Measurements from ENCODE around the gene AKAP6. TPM values are rescaled to one million over a fixed set of nuclear protein-coding genes. Genes with fewer than 3 reads are reported as not detected.
A peak's percentile ranks its signal among the peaks of the same experiment; 100 is the strongest.

Gene AKAP6
- total RNA-seq, 1 experiment from 2014 or later = 1.1 TPM

DNA sequence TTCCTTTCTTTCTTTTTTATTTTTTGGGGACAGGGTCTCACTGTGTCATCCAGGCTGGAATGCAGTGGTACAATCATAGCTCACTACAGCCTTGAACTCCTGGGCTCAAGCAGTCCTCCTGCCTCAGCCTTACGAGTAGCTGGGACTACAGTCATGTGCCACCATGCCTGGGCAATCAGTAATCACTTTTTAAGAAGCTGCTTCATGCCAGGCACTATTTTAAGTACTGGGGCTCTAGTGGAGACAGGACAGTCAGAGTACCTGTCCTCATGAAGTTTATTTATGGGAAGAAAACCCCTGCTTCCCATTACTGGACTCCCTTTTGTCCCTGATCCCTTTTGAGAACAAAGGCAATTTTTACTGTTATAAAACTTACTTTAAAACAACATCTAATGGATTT lies 485.6 kb downstream of the AKAP6 start:
- Histone ChIP-seq H3K4me1 (ENCODE audit: insufficient read depth, low read length) (peaks cover 12% of the 10 kb centered on the region; the same call in 1 of the 2 replicates), H2BK120ac (ENCODE audit: low read depth, low read length, poor library complexity, severe bottlenecking) (no peak overlapping the region), H3K14ac (ENCODE audit: insufficient read depth, low read length) (no peak overlapping the region), H2AFZ (ENCODE audit: low read length) (no peak overlapping the region), H4K20me1 (ENCODE audit: control insufficient read depth, insufficient read depth, insufficient read length) (no peaks in the 10 kb centered on the region), H3K23ac (ENCODE audit: insufficient read length, low read depth, low read length) (no peak overlapping the region), H3K4me2 (ENCODE audit: insufficient read depth, insufficient read length, low read length) (no peak overlapping the region), H3K9ac (ENCODE audit: extremely low read depth, insufficient read length, low read length) (no peak overlapping the region), H3K27ac (ENCODE audit: insufficient read length, low read depth, low read length) (no peak overlapping the region), H4K91ac (ENCODE audit: insufficient read length, low read depth, low read length) (no peak overlapping the region), H3K23me2 (ENCODE audit: insufficient read length, low read depth, low read length, poor library complexity, severe bottlenecking) (no peaks in the 10 kb centered on the region), H3T11ph (ENCODE audit: low read length) (no peak overlapping the region), H3K9me3 (ENCODE audit: control insufficient read depth, low read depth, low read length) (no peaks in the 10 kb centered on the region), H2BK5ac (ENCODE audit: insufficient read length, low read length) (no peak overlapping the region), H2BK15ac (ENCODE audit: low read depth, low read length) (no peak overlapping the region), H2BK20ac (ENCODE audit: low read depth, low read length, poor library complexity, severe bottlenecking) (no peak overlapping the region), H4K5ac (ENCODE audit: insufficient read length, low read depth, low read length) (no peak overlapping the region), H3K18ac (ENCODE audit: insufficient read length, low read depth, low read length) (no peak overlapping the region), H4K8ac (replicated peaks; ENCODE audit: insufficient read length, low read depth, low read length) (no peak overlapping the region), H2AK5ac (ENCODE audit: insufficient read length, low read length) (no peak overlapping the region), H3K56ac (ENCODE audit: insufficient read length, low read depth, low read length) (no peak overlapping the region), H3K27me3 (ENCODE audit: insufficient read depth, low read length) (no peaks in the 10 kb centered on the region), H2BK12ac (ENCODE audit: insufficient read length, low read depth, low read length) (no peak overlapping the region), H3K79me1 (ENCODE audit: insufficient read depth, low read depth, low read length, poor library complexity, severe bottlenecking) (no peaks in the 10 kb centered on the region), H3K79me2 (ENCODE audit: insufficient read depth, low read length) (no peaks in the 10 kb centered on the region), H3K4ac (ENCODE audit: low read depth, low read length) (no peak overlapping the region)
- H3K4me1 Mint-ChIP-seq = peaks cover 30 to 35% of the 10 kb centered on the region in 2 experiments
- TF ChIP-seq, protein P1, sequence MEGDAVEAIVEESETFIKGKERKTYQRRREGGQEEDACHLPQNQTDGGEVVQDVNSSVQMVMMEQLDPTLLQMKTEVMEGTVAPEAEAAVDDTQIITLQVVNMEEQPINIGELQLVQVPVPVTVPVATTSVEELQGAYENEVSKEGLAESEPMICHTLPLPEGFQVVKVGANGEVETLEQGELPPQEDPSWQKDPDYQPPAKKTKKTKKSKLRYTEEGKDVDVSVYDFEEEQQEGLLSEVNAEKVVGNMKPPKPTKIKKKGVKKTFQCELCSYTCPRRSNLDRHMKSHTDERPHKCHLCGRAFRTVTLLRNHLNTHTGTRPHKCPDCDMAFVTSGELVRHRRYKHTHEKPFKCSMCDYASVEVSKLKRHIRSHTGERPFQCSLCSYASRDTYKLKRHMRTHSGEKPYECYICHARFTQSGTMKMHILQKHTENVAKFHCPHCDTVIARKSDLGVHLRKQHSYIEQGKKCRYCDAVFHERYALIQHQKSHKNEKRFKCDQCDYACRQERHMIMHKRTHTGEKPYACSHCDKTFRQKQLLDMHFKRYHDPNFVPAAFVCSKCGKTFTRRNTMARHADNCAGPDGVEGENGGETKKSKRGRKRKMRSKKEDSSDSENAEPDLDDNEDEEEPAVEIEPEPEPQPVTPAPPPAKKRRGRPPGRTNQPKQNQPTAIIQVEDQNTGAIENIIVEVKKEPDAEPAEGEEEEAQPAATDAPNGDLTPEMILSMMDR (conservative IDR thresholded peaks at IDR 0.05) = no peak
- H3K27me3 Mint-ChIP-seq (ENCODE audit: low read depth) = no peaks in the 10 kb centered on the region
- H3K27ac Mint-ChIP-seq = peak overlapping the region in 1 of 3 experiments; percentile 3; a peak in 1 of 7 replicates
- no CpG with 5 or more reads among the region's 1 CpG for WGBS (ENCODE audit: extremely low coverage, insufficient read length, low lambda C conversion rate)
- no peaks in the 10 kb centered on the region for H3K36me3 Mint-ChIP-seq (ENCODE audit: insufficient read depth in 1 of 3, low read depth in 3 of 3)
- H3K4me3 Mint-ChIP-seq = no peak overlapping the region
- no peaks in the 10 kb centered on the region for H3K9me3 Mint-ChIP-seq
- no peak for DNase-seq

Data from H9 (cell line).